Stimulated activated CD4-positive, alpha-beta T cell treated with anti-CD3 and anti-CD28 coated beads, Interleukin-15, amount 100 ng/mL, for 1 hour (primary cell): ENCODE data around the gene KCTD2.
"Not testable (repeated sequence)": the region's sequence is repeated elsewhere in the genome, so short reads cannot be mapped to it uniquely, and the experiment has no call there.

Source experiments
- DNase-seq, 2 donors: peaks; one replicate each; pipeline ENCODE4 v3.0.0-alpha.2; 2020; ENCODE audit warnings: low read depth in 1 of 2, low spot score in 1 of 2

Gene KCTD2

GRCh38 chr17:75049057-75049456 is 2.0 kb downstream of the KCTD2 start:
- no peak for DNase-seq

GRCh38 chr17:75049706-75050105 is 2.7 kb downstream of the KCTD2 start:
- DNase-seq: no peak

GRCh38 chr17:75051941-75052340 is 4.9 kb downstream of the KCTD2 start:
- no peak for DNase-seq

GRCh38 chr17:75059369-75060345 is 12.6 kb downstream of the KCTD2 start:
- DNase-seq: no peak

GRCh38 chr17:75060434-75061054 is 13.5 kb downstream of the KCTD2 start:
- DNase-seq: no peak

DNA sequence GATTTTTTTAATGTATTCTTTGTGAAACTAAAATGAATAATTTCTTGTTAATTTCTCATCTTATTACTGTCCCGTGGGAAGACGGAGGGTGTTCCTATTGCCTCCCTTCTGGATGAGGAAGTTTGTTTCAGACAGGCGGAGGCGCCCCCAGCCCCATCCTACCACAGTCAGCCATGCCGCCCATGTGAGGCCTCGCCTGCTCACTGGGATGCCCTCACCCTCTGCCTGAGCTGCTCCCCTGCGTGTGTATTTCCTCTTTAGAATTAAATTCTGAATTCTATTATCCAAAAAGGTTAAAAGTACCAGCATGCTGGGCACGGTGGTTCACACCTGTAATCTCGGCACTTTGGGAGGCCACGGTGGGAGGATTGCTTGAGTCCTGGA is 14.0 kb downstream of the KCTD2 start:
- no peak for DNase-seq

DNA sequence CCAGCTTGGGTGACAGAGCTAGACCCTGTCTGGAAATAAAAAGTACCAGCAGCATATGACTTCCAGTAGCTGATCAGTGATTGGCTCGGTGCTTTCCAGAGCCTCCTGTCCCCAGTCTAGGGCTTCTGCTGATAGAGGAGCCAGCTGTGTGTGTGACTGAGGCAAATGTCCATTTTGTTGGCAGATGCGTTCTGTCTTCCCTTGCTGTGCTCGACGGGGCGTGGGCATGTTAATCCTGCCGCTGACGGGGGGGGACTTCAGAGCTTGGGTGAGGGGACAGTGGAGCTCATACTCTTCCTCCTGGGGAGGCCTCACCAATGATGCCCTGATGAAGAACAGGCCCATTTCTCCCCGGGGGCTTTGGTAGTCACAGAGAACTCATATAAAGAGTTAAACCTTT is 14.6 kb downstream of the KCTD2 start:
- DNase-seq: no peak

- no peak for DNase-seq
Observed at GRCh38 chr17:75063201-75063600, 16.2 kb downstream of the KCTD2 start.

- no peak for DNase-seq
Observed at GRCh38 chr17:75063626-75064025, 16.6 kb downstream of the KCTD2 start.

GRCh38 chr17:75064040-75064439 is 17.0 kb downstream of the KCTD2 start:
- no peak for DNase-seq

- DNase-seq: no peak
Observed at GRCh38 chr17:75064460-75064859, 17.4 kb downstream of the KCTD2 start.

DNA sequence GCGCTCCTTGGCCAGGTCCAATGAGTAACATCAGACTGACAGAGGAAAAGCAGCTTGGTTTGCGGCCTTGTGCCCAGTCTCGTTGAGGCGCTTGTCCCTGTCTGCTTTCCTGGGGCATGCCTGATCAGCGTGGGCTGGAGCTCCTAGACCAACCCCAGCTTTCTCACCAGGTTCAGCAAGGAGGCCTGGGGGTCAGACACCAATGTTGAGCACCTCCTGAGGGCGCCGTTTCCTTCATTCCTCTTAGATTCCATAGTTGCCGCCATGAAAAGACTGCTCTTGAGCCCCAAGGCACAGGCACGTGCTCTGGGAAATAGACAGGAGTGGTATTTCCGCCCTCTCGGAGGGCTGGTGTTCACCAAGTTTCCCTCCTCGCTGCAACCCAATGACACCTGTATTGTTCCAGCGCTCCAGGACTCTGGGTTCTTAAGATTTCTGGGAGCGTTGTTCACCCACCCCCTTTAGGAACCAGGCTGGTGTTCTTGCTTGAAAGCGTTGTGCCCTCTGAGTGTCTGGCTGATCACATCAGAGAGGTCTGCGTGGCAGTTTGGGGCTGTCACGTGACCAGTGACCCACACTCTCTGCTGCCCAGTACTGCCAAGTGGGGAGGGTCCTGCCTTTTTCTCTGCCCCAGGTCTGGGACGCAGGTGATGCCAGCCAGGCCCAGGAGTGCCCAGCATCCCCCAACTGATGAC is 18.0 kb downstream of the KCTD2 start:
- no peak for DNase-seq

DNA sequence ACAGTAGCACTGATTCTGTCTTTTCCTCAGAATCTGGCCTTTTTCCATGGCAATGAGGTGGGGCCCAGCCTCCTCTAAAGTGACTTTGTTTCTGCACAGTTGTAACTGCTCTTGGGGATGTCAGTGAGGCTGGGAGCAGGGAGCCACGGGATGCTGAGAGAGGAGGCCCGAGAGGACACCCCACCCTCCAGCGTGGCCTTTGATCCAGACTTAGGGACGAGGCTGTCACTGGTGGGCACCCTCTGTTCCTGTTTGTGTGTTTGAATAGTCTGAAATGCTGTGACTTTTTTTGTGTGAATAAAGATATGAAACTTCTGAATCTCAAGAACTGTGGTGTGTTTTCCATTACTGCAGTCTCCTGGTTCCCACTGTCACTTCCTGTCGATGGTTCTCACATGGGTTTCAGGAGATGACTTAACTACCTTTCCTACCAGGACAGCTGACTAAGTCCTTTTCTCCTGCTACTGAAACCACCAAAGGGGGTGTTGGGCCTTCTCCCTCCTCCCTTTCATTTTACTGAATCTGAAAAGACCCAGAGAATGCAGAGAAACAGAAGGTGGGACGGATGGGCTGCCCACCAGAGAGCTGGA is 18.6 kb downstream of the KCTD2 start:
- no peak for DNase-seq

GRCh38 chr17:75067856-75068255 is 20.8 kb downstream of the KCTD2 start:
- no peak for DNase-seq

DNA sequence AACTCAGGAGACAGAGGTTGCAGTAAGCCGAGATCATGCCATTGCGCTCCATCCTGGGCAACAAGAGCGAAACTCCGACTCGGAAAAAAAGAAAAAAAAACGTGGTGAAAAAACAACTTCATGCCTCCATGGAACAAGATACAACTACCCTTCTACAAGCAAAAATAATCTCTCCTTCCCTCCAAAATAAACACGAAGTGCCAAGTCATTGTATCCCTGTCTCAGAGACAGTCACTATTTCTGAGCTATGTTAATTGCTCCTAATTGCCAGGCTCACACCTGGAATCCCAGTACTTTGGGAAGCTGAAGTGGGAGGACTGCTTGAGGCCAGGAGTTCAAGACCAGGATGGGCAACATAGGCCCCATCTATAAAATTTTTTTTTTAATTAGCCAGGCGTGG is 21.7 kb downstream of the KCTD2 start:
- DNase-seq: no peak

GRCh38 chr17:75069783-75070182 is 22.8 kb downstream of the KCTD2 start:
- no peak for DNase-seq

- DNase-seq: not testable (repeated sequence)
Observed at GRCh38 chr17:75071478-75072271, 24.6 kb downstream of the KCTD2 start.

- not testable (repeated sequence) for DNase-seq
Observed at GRCh38 chr17:75072909-75073308, 25.9 kb downstream of the KCTD2 start.

DNA sequence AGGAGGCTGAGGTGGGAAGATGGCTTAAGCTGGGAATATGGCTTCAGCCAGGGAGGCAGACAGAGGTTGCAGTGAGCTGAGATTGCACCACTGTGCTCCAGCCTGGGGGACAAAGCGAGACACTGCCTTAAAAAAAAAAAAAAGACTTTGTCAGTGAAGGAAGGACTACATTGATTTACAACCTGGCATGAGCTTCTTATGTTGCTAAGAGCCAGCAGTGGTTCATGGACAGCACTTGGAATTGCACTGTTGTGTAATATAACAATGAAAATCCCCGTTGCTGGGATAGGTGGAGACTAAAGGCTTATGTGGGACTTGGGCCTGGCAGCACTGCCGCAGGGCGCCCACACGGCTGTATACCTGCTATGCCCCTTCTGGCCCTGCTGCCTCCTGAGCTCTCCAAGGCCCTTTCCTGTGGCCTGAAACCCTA is 26.6 kb downstream of the KCTD2 start:
- DNase-seq: no peak

- DNase-seq: no peak
Observed at GRCh38 chr17:75074532-75074931, 27.5 kb downstream of the KCTD2 start.
